ENCODE measurements around the gene CNTFR.
"Not testable (repeated sequence)": the region's sequence is repeated elsewhere in the genome, so short reads cannot be mapped to it uniquely, and the experiment has no call there.

The CNTFR gene

GRCh38 chr9:34553511-34554021 lies 36.0 kb downstream of the CNTFR start:
- no peak for DNase-seq

DNA sequence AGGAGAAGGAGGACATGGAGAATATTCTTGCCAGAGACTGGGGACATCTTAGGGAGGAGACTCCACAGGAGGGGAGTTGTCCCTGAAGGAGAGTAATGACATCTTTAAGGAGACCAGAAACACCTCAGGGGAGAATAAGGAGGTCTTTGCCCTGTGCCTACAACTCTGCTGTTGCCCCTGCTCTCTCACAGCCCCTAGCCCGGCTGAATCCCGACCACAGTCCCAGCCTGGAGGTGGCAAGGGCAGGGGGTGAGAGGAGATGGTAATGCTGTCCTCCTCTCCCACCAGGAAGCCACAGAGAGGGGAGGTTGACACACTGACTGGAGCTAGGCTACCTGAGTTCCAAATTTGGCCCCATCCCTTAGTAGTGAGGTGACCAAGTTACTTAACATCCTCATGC lies 36.5 kb downstream of the CNTFR start:
- no peak for DNase-seq

DNA sequence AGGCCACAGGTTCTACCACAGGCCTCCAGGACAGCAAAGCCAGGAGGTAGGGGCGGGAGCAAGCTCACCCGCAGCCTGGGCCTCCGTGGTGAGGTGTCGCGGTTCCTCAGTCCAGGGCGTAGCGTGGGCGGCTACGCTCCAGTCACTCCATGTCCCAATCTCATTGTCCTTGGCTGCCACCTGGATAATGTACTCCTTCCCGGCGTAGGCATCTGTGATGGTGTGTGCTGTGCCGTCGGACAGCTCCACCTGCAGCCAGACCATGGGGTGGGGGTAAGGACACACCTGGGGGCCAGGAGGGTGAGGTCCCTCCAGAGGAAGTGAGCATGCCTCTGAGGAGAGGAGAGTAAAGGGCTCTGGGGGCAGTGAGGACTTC lies 36.9 kb downstream of the CNTFR start:
- no peak for DNase-seq

- DNase-seq, result no peak
Observed at GRCh38 chr9:34551751-34552605, 37.5 kb downstream of the CNTFR start.

GRCh38 chr9:34550681-34551270 lies 38.7 kb downstream of the CNTFR start:
- DNase-seq, result no peak

DNA sequence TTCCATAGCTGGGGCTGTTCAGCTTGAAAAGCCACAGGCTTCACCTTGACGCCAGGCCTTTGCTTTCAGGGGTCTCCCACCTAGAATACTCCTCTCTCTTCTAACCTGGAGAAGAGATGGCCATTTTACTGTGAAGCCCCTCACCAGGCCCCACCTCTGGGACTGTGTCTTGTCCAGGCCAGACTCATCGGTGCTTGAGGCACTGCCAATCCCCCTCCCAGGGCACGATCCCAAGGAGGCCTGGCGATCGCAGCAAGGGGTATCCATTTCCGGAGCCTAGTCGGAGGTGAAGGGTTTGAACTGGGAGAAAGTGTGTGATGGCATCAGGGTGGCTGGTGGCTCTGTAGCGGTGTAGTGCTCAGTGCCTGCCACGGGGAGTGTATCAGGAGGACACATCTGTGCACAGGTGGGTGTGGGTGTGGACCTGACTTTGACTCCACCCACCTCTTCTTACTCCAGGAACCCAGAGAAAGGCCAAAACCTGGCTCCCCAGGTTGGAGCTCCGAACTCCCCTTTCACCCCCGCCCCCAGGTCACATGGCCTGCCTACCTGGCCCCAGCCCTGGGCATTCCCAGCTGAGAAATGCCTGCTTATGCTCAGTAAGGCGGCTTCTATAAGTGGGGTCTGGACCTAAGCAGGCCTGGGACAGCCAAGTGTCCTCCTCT lies 39.4 kb downstream of the CNTFR start:
- DNase-seq, result no peak

DNA sequence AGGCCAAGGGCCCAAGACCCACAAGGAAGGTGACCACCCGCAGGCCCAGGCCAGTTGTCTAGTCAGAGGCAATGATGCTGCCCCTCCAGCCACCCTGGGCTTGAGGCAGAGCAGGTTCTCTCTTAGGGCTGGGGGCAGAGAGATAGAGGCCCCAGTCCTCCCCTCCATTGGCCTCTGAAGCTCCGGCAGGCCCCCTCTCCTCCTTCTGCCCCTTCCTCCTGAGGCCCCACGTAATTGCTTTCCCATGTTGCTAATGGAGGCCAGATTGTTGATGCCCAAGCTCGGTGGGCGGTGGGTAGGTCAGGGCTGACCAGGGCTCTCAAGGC lies 40.2 kb downstream of the CNTFR start:
- DNase-seq, result no peak

- peak; percentile 43 for DNase-seq
Observed at GRCh38 chr9:34547960-34548611, 41.4 kb downstream of the CNTFR start.

- DNase-seq, result peak; percentile 59
Observed at GRCh38 chr9:34546834-34547827, 42.4 kb downstream of the CNTFR start.

DNA sequence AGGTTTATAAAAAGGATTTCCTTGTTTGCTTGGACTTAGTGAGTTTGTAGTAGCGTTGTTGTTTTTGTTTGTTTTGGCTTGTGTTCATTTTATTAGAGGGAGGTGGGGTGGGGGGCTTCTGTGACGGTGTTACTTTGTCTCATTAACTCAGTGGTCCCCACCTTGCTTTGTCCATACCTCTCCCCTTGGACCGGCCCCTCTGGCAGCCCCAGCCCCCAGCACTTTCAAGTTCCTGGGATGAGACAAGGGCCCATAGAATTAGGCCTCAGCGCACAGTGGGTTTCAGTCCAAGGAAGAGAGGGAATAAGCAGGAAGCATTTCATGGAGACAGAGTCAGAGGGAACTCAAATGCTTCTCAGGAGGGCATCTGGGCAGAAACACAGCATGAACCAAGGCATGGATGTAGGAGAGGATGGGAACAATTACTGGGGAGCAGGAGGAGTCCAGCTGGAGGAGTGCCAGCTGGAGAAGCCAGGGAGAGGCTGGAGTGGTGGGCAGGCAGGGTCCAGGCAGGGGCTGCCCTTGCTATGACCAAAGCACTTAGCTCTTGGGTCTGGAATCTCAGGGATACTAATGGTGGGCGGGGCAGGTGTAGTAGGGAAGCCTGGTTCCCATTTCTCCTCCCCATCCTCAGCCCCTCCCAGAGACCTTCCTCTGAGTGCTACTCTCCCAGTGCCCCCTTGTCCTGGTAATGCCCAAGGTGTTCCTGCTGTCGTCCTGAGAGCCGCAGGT lies 43.3 kb downstream of the CNTFR start:
- no peak for DNase-seq

DNA sequence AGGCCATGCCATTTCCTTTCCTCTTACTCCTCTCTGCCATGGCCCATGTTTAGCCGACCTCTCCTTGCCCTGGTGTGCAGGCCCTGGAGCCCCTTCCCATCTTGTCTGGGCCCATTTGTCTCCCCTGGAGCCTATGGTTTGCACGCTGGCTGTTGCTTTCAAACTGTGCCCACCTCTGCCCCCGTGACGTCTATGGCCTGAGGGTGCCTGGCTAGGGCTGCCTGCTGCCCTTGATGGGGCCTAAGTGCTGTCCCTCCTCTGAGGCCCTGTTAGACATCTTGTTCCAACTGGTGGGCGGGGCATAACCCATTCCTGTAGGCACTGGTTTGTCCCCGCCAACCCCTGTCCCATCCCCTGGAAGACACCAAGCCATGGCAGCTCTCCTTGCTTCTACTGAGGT lies 44.0 kb downstream of the CNTFR start:
- no peak for DNase-seq

DNA sequence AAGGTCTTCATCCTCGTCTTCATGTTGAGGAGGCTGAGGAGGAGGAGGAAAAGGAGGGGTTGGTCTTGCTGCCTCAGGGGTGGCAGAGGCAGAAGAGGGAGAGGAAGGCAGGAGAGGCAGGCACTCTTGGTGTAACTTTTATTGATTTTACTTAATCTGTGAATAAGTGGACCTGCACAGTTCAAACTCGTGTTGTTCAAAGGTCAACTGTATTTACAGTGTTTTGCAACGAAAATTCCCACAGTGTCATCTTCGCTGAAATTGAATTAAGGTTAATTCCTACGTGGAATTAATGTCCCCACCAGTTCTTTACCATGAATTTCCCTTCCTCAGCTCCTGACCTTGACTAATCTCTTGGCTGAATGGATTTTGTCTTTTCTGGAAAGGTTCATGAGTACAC lies 45.5 kb downstream of the CNTFR start:
- DNase-seq, result no peak

- DNase-seq, result no peak
Observed at GRCh38 chr9:34541540-34541939, 48.0 kb downstream of the CNTFR start.

DNA sequence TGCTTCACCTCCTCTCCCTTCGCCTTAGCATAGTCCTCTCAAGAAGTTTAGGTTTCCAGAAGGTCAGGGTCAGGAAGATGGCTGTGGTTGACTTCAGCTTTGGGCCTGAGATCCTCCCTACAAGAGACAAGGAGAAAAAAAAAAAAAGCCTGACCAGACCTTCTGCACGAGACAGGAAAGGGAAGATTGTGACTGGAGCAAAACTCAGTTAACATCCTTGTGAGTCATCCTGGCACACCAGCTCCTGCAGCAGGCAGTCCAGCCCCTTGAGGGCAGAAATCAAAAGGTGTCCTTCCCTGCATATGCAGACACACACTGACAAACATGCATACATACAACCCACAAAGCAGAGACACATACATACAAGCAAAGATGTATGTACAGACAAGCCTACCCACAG lies 48.7 kb downstream of the CNTFR start:
- no peak for DNase-seq

DNA sequence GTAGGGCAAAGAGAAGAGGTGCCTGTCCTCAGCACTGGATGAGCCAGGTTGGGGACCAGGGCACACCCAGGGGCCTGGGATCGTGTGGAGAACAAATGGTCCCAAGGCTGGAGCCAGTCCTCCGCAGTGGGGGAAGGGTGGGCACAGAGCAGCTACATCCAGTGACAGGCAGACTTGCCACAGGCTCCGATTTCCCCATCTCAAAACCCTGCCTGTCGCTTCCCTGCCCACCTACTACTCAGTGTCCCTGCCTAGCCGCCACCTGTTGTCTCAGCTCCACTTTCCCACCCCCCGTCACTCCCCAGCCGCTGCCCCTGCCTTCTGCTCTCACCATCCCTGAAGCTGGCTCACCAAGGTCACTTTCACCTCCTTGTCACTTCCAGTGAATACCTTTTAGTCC lies 52.8 kb downstream of the CNTFR start:
- no peak for DNase-seq

DNA sequence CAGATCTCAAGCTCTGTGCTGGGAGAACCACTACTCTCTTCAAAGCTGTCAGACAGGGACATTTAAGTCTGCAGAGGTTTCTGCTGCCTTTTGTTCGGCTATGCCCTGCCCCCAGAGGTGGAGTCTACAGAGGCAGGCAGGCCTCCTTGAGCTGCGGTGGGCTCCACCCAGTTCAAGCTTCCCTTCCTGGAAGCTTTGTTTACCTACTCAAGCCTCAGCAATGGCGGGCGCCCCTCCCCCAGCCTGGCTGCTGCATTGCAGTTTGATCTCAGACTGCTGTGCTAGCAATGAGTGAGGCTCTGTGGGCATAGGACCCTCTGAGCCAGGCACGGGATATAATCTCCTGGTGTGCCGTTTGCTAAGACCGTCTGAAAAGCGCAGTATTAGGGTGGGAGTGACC lies 57.5 kb downstream of the CNTFR start:
- not testable (repeated sequence) for DNase-seq

DNA sequence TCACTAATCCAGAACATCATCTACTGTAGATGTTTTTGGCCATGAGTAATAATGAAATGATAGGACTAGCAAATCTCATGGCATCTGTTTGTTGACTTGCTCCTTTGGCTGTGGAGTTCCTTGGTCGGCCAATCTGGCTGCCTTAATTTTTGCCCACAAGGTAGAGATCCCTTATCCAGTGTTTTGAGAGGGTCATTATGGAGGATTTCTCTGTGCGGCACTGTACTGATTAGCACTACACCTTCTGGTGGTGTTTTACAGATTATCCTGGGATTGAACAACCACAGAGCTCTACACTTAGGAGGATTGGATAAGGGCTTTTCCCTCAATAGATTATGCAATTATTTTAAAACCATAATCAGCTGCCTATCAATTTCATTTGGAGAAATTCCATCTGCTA lies 63.5 kb downstream of the CNTFR start:
- DNase-seq, result no peak

DNA sequence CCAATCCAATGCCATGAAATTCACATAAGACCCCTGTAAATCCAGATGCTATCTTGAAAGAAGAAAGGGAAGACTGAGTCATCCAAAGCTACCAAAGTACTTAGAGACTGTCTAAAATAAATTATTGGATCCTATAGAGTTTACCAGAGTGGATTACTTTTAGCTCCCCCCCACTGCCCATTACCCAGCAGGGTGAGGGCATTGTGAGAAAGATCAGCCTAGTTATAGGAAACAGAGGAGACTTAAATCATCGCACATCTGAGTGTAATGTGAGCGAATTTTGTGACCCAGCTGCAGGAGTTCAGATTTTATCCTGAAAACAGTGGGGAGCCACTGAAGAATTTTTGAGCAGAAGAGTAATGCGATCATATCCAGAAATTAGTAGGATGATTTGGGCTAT lies 65.2 kb downstream of the CNTFR start:
- DNase-seq, result no peak

DNA sequence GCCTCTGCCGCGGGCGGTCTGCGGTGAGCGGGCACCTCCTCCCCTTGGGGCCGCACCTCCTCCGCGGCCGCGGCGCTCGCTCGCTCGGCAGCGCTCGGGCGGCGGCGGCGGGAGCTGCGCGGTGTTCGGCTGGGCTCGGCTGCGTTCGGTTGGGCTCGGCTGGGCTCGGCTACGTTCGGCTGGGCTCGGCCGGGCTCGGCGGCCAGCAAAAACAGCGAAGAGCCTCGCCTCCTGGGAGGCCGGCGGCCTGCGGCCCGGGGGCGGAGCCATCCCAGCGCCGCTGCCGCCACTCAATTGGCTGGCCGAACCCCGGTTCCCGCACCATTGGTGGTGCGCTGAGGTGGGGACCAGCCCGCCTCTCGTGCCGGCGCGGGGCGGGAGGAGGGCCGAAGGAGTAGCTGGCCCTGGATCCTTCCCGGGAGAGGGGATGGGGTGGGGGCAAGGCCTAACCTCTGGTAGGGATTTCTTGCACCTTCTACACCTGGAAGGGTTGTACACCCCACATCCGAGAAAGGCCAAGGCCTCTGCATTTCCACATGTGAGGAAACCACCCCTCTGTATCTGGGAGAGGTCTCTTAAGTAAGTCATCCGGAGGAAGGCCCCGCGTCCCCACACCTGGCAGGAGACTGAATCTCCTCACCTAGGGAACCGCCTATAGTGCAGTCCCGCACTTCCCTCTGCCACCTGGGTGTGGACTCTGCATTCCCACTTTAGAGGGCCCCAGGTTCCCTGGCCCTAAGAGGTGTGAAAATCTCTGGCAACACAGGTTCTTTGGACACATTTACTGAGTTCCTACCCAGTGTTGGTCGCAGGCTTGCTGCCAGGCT lies 66.3 kb downstream of the CNTFR start, which contains the start of gene ENHO:
TSS of gene ENHO (minus strand) at position 20 of the 827 bp plus-strand sequence. CDS start 1,295 bp downstream, outside the sequence.
- peak; percentile 88 for DNase-seq

- DNase-seq, result no peak
Observed at GRCh38 chr9:34522091-34522887, 67.2 kb downstream of the CNTFR start.

Measured in stimulated activated CD4-positive, alpha-beta T cell treated with anti-CD3 and anti-CD28 coated beads, Interleukin-4, amount 100 ng/mL, for 1 hour (primary cell).